ENCODE measurements around the gene EIF4A3.

EIF4A3 gene

GRCh38 chr17:80137131-80137530, 9.8 kb downstream of the EIF4A3 start:
- DNase-seq (ENCODE audit: low read depth in 2 of 2) = no peak

GRCh38 chr17:80133626-80133970, 13.3 kb downstream of the EIF4A3 start:
- no peak for DNase-seq (ENCODE audit: low read depth in 2 of 2)

- no peak for DNase-seq (ENCODE audit: low read depth in 2 of 2)
These were observed 13.9 kb downstream of the EIF4A3 start for GRCh38 chr17:80132906-80133625.

GRCh38 chr17:80130992-80131391, 15.9 kb downstream of the EIF4A3 start:
- DNase-seq (ENCODE audit: low read depth in 2 of 2) = no peak

- no peak for DNase-seq (ENCODE audit: low read depth in 2 of 2)
These were observed 17.8 kb downstream of the EIF4A3 start for GRCh38 chr17:80129006-80129565.

- DNase-seq (ENCODE audit: low read depth in 2 of 2) = no peak
These were observed 20.5 kb downstream of the EIF4A3 start for GRCh38 chr17:80126449-80126715.

- DNase-seq (ENCODE audit: low read depth in 2 of 2) = no peak
These were observed 21.1 kb downstream of the EIF4A3 start for GRCh38 chr17:80125656-80126448.

GRCh38 chr17:80124351-80124981, 22.5 kb downstream of the EIF4A3 start:
- DNase-seq (ENCODE audit: low read depth in 2 of 2) = no peak

GRCh38 chr17:80123791-80124190, 23.1 kb downstream of the EIF4A3 start:
- no peak for DNase-seq (ENCODE audit: low read depth in 2 of 2)

GRCh38 chr17:80122926-80123505, 23.9 kb downstream of the EIF4A3 start:
- no peak for DNase-seq (ENCODE audit: low read depth in 2 of 2)

- DNase-seq (ENCODE audit: low read depth in 2 of 2) = no peak
These were observed 24.8 kb downstream of the EIF4A3 start for GRCh38 chr17:80122026-80122575.

GRCh38 chr17:80119839-80120238, 27.1 kb downstream of the EIF4A3 start:
- no peak for DNase-seq (ENCODE audit: low read depth in 2 of 2)

- no peak for DNase-seq (ENCODE audit: low read depth in 2 of 2)
These were observed 27.6 kb downstream of the EIF4A3 start for GRCh38 chr17:80119271-80119791.

- DNase-seq (ENCODE audit: low read depth in 2 of 2) = no peak
These were observed 28.2 kb downstream of the EIF4A3 start for GRCh38 chr17:80118601-80119270.

GRCh38 chr17:80117491-80118401, 29.2 kb downstream of the EIF4A3 start:
- no peak for DNase-seq (ENCODE audit: low read depth in 2 of 2)

GRCh38 chr17:80116921-80117380, 30.0 kb downstream of the EIF4A3 start:
- no peak for DNase-seq (ENCODE audit: low read depth in 2 of 2)

GRCh38 chr17:80116276-80116920, 30.5 kb downstream of the EIF4A3 start:
- no peak for DNase-seq (ENCODE audit: low read depth in 2 of 2)

GRCh38 chr17:80115159-80115558, 31.8 kb downstream of the EIF4A3 start:
- DNase-seq (ENCODE audit: low read depth in 2 of 2) = no peak

GRCh38 chr17:80114758-80115157, 32.2 kb downstream of the EIF4A3 start:
- no peak for DNase-seq (ENCODE audit: low read depth in 2 of 2)

All from stimulated activated CD8-positive, alpha-beta memory T cell treated with anti-CD3 and anti-CD28 coated beads, Interleukin-7, amount 100 ng/mL, for 1 hour (primary cell).